Activated gamma-delta T cell treated with anti-CD3 and anti-CD28 coated beads, Interleukin-2, amount 50 U/mL, for 16 hours (primary cell): ENCODE data around the gene LRMDA.
"Not testable (repeated sequence)": the region's sequence is repeated elsewhere in the genome, so short reads cannot be mapped to it uniquely, and the experiment has no call there.

Experiments
- DNase-seq: peaks from one replicate; pipeline ENCODE4 v3.0.0-alpha.2; 2020; ENCODE audit warnings: low read depth

Gene LRMDA

GRCh38 chr10:75589895-75590654 is 158.7 kb downstream of the LRMDA start:
- DNase-seq: no peak

- no peak for DNase-seq
Observed at GRCh38 chr10:75592151-75592787, 160.8 kb downstream of the LRMDA start.

- no peak for DNase-seq
Observed at GRCh38 chr10:75592791-75593643, 161.6 kb downstream of the LRMDA start.

GRCh38 chr10:75593692-75594556 is 162.5 kb downstream of the LRMDA start:
- DNase-seq: no peak

GRCh38 chr10:75596930-75597620 is 165.7 kb downstream of the LRMDA start:
- DNase-seq: no peak

- DNase-seq: no peak
Observed at GRCh38 chr10:75597773-75598440, 166.5 kb downstream of the LRMDA start.

- no peak for DNase-seq
Observed at GRCh38 chr10:75598998-75599397, 167.6 kb downstream of the LRMDA start.

GRCh38 chr10:75599875-75600648 is 168.6 kb downstream of the LRMDA start:
- no peak for DNase-seq

GRCh38 chr10:75600833-75601232 is 169.4 kb downstream of the LRMDA start:
- DNase-seq: no peak

- DNase-seq: no peak
Observed at GRCh38 chr10:75602341-75602740, 170.9 kb downstream of the LRMDA start.

- DNase-seq: no peak
Observed at GRCh38 chr10:75605096-75605495, 173.7 kb downstream of the LRMDA start.

GRCh38 chr10:75605795-75606194 is 174.4 kb downstream of the LRMDA start:
- not testable (repeated sequence) for DNase-seq

- DNase-seq: no peak
Observed at GRCh38 chr10:75606203-75606779, 174.9 kb downstream of the LRMDA start.

- DNase-seq: no peak
Observed at GRCh38 chr10:75607576-75607975, 176.2 kb downstream of the LRMDA start.

- DNase-seq: no peak
Observed at GRCh38 chr10:75610183-75610582, 178.8 kb downstream of the LRMDA start.

GRCh38 chr10:75611172-75611992 is 180.0 kb downstream of the LRMDA start:
- DNase-seq: no peak

- DNase-seq: no peak
Observed at GRCh38 chr10:75611993-75612372, 180.6 kb downstream of the LRMDA start.

GRCh38 chr10:75612904-75613684 is 181.7 kb downstream of the LRMDA start:
- no peak for DNase-seq
